ENCODE data around the gene BBS10.

DNA sequence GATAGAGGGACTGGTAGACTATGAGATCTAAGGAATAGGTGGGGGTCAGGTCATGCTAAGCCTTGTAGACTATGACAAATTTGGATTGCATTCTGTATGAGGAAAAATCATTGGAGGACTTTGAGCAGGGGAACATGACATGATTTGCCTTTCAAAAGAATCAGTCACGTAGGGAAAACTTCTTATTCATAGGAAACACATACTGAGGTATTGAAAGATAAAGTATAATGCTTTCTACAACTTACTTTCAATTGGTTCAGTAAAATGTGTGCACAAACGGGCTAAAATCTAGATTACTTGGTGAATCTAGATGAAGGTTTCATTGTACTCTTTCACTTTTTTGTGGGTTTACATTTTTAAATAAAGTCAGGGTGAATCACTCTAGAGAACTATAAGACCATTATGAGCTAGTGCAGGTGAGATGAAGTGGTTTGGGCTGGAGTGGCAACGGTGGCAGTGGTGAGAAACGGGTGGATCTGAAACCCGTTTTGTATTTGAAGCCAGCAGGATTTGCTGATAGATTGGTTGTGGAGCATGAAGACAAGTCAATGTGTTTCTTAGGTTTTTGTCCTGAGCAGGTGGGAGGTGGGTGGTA, 6.7 kb downstream of the BBS10 start:
- no peak for TF ChIP-seq POLR2A (IDR thresholded peaks at IDR 0.05)
- TF ChIP-seq, protein P1, sequence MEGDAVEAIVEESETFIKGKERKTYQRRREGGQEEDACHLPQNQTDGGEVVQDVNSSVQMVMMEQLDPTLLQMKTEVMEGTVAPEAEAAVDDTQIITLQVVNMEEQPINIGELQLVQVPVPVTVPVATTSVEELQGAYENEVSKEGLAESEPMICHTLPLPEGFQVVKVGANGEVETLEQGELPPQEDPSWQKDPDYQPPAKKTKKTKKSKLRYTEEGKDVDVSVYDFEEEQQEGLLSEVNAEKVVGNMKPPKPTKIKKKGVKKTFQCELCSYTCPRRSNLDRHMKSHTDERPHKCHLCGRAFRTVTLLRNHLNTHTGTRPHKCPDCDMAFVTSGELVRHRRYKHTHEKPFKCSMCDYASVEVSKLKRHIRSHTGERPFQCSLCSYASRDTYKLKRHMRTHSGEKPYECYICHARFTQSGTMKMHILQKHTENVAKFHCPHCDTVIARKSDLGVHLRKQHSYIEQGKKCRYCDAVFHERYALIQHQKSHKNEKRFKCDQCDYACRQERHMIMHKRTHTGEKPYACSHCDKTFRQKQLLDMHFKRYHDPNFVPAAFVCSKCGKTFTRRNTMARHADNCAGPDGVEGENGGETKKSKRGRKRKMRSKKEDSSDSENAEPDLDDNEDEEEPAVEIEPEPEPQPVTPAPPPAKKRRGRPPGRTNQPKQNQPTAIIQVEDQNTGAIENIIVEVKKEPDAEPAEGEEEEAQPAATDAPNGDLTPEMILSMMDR (IDR thresholded peaks at IDR 0.05) = no peak

All from thyroid gland (tissue), 4 donors.